LHCN-M2 (cell line): ENCODE measurements around the gene KIZ. TPM values are rescaled to one million over a fixed set of nuclear protein-coding genes. Genes with fewer than 3 reads are reported as not detected.

ENCODE experiments used
- DNase-seq: peaks from one replicate; pipeline ENCODE4 v3.0.0-alpha.2; 2012; ENCODE audit warnings: low read depth
- total RNA-seq: library from RNA; depleted of rRNA; stranded (reverse); fragments of >200 nt; gene quantifications from 2 replicates; pipeline ENCODE4 v1.2.3, GENCODE V29; 2014

Gene KIZ
- total RNA-seq, 1 experiment from 2014 or later, result 9.6 TPM

DNA sequence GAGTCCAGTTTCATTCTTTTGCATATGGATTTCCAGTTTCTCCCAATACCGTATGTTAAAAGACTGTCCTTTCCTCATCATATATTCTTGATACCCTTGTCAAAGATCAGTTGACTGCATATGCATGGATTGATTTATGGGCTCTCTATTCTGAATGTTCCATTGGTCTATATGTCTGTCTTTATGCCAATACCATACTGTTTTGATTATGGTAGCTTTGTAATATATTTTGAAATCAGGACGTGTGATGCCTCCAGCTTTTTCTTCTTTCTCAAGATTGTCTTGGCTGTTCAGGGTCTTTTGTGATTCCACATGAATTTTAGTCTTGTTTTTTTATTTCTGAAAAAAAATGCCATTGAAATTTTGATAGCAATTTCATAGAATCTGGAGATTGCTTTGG, 51.9 kb downstream of the KIZ start:
- no peak for DNase-seq

DNA sequence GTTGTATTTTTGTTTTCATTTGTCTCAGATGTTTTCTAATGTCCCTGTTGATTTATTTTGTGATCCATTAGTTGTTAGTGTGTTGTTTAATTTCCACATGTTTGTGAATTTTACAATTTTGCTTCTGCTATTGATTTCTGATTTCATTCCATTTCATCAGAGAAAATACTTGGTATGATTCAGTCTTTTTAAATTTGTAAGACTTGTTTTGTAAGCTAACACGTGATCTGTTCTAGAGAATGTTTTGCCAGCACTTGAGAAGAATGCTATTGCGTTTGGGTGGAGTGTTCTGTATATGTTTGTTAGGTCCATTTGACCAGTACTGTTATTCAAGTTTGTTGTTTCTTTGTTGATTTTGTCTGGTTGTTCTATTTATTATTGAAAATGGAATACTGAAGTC, 53.9 kb downstream of the KIZ start:
- no peak for DNase-seq

DNA sequence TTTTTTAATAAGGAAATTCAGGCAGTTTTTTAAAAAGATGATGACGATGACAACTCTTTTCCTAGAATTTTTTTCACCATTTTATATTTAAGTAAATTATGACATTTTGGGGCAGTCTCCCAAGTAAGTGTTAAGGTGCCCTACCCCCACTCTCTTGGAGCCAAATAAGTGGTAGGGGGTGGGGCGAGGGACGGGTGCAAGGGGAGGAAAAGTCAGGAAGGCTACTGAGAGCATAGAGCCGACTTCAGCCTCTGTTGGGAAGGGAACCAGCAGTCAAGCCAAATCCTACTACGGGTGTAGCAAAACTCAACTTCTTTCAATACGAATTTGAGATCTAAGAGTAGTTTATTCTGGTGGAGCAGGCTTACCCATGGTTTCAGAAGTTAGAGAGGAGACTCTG, 54.4 kb downstream of the KIZ start:
- DNase-seq, result no peak

DNA sequence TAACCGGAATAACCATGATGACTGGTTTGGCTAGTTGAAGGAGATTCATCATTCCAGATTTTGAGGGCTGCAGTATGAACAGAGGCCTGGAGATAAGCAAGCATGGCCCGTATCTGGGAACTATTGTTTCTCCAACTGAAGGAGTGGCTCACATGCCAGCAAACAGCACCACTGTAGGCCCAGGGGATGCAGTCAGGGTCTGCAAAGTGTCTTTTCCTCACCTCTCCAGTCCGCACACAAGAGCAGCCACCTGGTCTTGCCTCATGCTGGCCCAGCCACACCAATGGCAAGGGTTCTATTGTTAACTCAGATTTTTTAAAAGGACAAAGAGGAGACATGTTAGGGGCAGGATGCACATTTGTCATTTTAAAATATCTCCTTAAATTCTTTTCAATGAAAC, 55.1 kb downstream of the KIZ start:
- DNase-seq, result no peak

DNA sequence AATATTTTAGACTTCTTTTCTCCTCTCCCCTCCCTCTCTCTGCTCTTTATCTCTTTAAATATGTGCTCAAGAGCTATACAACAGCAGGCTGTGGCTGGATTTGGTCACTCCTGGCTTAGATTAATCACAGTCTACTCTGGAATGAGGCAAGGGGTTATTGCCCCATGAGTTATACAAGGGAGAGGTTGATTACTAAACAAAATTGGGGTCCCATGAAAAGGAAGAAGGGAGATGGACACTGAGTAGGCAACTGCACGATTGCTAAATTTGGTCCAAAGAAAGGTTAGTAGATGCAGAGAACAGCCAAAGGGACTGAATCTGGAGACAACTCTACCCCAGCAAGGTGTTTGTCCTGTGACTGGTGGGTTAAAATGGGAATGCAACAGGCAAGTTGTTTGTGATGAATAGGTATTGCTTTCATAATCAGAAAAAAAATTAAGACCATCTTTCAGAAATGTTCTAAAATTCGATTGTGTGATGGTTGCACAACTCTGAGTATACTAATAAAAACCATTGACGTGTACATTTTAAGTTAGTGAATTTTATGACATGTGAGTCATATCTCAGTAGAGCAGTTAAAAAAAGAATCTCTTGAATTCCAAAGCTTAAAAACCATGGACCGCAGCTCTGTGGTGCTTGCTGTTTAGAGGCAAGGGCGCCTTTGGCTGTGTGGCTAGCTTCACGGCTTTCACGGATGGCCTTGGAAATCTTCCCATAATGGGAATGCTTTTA, 57.1 kb downstream of the KIZ start:
- peak; percentile 88 for DNase-seq

DNA sequence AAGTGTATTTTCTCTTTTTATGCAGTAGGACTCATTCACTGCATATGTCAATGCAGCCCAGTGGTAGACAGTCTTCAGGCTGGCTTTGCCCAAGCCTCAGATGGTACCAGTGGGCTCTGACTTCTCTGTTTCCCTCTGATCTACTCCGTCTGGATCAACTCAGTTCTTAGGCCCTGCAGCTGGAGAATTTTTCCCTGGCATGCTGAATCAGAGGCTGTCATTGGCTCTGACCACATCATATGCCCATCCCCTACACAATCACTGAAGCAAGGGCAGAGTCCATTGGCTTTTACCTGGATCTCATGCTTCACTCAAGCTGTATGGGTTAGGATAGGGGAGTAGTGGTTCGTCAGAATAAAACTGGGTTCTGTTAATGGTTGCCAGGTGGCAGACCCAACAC, 57.8 kb downstream of the KIZ start:
- peak; percentile 59 for DNase-seq

DNA sequence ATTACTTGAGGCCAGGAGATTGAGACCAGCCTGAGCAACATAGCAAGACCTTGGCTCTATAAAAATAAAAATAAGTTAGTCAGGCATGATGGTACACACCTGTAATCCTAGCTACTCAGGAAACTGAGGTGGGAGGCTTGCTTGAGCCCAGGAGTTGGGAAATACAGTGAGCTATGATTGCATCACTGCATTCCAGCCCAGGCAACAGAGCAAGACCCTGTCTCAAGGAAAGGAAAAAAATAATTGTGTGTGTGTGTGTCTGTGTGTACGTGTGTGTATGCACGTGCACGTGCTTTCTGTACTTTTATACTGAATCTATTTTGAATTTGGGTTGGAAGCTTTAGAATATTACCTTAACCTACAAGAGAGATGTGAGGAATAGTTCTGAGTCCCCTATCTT, 58.9 kb downstream of the KIZ start:
- no peak for DNase-seq

DNA sequence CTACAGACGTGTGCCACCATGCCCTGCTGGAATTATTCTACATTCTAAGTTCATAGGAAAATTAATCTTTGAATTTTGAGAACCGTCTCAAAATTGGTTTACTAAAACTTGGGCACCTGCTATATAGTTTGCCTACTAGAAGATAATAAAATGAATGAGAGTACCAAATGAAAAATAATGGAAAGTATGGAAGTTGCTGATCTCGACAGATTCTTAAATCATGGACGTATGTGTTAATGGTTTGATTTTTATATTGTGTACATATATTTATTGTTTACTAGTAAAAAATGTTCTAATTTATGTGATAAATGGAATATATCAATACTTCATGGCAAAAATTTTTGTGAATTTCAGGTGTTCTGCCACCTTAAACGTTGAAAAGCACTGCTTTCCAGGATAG, 60.0 kb downstream of the KIZ start:
- no peak for DNase-seq

DNA sequence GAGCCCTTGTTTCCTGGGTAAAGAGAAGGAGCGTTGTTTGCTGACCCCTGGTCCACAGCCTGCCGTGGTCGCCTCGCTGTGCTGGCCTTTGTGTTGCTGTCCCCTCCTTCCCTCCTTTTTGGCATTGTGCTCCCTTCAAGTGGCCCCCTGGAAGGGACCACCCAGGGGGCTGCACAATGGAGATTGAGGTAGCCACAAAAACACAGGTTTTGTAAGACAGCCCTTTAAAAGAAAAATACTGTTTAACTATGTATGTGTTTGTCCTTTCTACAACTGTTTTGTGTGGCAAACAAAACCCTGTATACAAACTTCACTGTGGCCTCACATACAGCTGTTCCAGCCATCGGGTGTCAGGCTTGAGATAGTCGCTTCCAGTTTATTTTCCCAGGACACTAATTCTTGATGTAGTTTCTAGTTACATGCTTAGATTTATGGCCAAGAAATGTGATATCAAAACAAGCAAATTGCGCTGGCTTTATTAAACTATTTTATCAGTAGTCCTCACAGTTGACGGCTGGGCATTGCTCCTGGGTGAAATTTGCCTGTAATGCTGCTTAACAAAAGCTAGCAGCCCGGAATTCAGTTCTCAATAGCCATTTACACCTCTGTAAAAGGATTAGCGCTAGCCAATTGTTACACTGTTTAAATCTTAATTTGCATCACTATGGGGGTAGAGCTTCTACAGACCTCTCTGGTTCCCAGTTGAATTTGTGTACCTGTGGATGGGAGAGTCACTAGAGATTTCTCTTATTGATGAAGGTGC, 64.1 kb downstream of the KIZ start:
- peak; percentile 30 for DNase-seq

DNA sequence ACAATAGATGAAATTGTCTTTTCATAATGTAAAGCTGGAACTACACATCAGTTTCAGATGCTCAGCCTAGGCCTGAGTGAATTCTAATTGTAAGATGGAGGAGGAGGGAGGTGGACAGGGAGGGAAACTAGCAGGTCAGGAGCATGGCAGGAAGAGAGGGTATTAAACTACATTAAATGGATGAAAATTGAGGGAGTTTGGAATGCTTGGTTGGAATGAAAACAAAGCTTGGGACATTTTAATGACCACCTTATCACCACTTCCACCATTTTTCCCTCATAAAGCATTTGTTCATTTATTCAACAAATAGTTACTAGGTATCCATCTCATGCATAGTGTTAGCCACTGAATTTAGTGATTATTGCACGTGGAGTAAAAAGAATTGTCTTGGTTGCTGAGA, 65.0 kb downstream of the KIZ start:
- no peak for DNase-seq

DNA sequence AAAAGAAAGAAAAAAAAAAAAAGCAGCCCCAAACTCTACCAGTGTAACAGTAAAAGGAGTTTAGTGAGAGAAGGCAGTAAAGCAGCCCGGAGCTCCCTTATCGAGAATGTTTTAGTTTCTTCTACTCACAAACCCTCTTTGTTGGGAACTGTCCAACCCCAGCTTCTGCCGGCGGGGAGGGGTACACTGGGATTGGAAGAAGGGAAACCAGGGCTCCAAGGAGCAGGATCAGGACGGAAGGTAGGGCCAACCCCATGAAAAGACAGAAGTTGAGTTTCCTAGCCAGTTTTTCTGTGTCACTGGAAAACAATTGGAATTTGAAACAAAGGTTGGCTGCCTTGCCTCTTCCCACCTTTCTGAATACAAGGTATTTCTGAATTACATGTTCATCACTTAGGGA, 66.0 kb downstream of the KIZ start:
- no peak for DNase-seq

DNA sequence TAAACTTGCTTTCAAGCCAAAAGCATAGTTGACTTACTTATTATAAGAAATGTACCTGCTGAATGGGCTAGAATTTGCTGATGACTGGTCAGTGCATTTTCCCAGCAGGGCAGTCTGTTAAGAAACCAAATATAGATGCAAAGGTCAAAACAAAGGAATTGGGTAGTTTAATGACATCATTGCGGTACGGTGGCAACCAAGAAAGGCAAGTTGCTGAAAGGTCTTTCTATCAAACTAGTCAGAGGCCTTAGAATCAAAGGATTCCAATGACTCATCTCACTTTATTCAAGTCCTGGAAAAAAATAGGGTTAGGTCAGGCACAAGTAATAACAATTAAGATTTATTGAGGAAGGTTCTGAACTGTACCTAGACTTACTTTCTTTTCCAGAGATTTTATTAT, 76.4 kb downstream of the KIZ start:
- peak; percentile 24 for DNase-seq

DNA sequence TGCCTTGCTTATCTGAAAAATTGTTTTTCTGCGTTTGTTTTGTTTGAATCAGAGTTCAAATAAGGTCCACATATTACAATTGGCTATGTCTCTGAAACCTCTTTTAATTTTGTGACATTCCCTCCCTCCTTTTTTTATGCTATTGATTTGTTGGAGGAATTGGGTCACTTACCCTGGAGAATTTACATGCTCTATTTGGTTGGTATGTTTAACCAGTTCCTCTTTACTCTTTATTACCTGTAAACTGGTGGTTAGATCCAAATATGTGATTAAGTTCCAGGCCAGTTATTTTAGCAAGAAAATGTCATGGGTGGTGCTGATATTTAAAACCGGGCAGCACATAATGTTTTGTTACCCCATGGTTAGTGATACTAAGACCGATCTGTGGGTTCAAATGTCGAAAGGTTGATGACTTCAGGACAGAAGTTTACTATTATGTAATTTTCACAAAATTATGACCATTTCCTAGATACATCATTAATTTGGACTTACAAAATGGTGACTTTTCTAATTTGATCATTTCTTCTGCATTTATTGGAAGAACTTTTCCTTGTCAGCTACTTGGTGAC, 77.3 kb downstream of the KIZ start:
- no peak for DNase-seq

DNA sequence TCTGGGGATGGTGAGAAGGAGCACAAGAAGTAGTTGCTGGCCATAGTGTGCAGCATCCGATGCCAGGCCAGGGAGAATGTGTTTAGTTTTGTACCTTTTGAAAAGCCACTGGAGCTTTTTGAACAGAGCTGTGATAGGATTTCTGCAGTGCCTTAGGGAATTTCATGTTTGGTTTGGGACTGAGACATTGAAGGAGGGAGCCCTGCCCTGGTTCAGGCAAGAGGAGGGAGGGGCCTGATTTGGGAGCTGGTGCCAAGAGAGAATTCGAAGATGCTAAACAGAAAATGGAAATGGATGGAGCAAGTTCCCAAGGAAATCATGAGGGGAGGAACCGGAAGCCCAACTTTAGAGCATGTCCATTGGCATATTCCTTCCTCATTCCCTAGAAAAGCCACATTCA, 80.7 kb downstream of the KIZ start:
- no peak for DNase-seq

DNA sequence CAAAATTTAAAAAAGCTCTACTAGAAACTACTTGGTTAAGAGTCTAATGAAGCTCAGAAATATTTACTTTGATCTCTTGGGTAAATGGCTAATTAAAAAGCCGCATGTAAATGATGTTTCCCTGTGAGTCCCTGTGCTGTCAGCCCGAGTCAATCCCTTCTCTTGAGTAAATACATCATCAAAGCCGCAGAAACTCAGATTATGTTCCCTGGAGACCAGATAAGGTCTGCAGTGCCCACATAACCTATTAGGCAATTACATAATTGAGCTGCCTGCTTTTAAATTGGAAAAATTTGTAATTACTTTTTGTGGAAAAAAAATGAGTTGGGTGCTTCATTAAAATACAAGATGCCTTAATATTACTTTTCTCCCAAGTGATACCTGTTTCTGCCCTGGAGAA, 83.1 kb downstream of the KIZ start:
- DNase-seq, result no peak

DNA sequence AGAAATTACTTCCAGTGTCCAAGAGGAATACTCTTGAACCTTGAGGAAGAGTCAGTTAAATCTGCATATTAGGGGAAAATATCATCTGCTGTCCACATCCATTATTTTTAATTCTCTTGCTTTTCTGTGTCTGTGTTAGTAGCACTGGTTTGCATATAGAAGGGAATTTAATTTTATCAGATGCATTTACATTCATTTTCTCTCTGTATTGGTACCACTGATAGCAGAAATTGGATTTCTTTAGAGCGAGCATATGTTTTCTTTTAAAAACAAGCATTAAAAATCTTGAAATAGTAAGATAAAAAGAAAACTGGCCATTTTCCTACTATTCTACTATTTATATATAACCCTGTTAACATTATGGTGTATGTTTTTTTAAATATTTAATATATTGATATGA, 83.8 kb downstream of the KIZ start:
- no peak for DNase-seq

DNA sequence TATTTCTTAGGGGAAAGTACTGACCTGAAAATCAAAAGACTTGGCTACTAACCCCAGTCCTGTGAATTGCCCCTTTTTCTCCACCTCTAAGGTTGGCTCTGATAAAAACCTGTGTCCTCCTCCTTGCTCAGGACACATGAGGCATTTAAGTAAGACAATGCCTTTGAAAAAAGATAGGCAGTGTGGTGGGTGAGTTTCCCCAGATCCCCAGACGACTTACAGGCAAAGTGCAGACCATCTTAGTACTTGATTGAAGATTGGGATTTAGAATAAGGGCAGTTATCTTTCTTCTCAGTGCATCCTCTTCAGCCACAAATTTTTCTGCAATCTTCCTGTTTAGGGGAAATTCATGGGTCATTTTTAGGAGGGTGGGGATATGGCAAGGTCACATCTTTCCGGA, 87.8 kb downstream of the KIZ start:
- DNase-seq, result no peak

DNA sequence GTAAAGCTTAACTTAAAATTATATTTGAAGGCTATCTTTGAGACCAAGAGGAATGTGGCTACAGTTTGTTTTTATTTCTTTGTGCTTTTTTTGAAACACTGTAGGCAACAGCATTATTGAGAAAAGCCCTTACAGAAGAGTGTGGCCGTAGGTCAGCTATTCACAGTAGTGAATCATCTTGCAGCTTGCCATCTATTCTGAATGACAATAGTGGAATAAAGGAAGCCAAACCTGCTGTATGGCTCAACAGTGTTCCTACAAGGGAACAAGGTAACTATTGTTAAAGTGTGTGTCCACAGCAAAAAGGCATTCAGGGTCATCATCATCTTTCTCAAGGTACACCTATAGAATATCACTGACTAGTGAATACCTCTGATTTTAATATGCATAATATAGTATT, 88.5 kb downstream of the KIZ start:
- no peak for DNase-seq

DNA sequence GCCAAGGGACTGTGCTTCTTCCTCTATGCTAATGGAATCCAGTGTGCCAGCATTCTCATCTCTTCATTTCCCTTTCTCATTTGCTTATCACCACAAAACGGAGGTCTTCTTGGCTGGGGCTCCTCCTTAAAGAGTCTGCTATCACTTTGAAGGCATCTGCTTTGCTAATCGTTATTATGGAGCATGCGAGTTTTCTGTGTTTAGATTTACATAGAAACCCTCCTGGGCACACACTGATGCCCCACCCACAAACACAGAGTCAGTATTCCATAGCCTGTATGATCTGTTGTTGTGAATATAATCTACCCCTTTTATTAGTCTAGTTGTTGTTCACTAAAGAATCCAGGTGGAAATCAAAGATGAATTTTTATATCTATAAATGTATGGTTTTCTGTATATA, 93.8 kb downstream of the KIZ start:
- DNase-seq, result no peak

DNA sequence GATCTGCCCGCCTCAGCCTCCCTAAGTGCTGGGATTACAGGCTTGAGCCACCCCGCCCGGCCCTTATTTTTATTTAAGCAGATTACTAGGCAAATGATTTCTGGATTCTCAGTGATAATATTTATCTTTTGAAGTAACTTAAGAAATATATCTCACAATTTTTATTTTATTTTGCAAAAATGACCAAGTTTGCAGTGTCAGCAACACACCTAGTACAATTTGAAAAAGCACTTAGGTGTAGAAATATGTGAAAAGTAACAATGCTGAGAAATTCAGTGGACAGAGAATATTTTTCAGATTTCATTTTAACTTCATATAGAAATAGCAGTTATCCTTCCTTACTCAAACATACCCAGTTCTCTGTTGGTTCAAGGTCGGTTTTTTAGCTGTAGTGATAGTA, 98.3 kb downstream of the KIZ start:
- DNase-seq, result no peak

DNA sequence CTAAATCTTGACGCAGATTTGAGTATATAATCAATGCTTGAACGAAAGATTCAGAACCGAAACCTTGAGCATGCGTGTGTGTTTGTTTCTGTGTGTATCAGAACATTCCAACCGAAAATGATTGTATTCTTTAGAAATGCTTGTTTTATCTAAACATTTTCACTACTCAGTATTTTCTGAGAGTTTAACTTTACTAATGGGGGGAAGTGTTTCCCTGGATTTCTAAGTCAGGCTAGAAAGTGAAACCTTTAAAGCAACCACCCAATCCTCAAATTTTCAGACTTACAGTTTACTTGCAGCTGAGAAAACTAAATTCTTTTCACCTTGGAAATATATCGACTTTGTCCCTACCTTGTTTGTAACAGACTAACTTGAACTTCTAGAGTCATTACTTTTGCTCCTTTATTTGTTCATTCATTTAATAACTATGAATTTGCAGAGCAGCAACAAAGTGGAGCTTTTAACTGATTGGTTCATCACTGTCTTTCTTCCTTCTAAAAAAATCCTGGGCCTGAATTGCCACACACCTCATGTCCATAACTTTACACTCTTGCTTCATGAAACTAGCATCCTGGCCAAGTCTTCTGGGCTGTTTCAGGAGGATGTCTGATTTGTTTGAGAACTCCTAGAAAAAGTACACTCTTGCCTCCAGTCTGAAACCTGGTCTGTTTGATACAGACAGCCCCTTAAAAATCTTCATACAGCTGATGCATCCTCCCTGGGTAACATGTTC, 99.5 kb downstream of the KIZ start:
- no peak for DNase-seq

DNA sequence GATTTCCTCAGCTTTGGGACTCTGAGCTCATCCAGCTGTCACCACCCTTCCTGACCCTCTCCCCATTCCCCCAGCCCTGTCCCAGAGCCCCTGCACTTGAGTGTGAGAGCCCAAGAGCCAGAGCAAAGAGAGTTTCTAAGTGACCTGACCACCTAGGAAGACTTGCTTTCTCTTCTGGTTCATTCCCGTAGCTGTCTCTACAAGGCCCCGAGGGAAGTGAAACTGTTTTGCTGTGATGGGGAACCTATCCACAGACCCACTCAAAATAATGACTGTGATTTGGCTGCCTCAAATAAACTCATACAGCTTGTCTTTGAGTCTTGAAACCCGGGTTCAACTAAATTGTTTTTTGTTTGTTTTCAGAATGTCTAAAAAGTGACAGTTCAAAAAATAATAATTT, 102.6 kb downstream of the KIZ start:
- no peak for DNase-seq
